D341Med (cell line): ENCODE data around the gene DDX52.
A peak's percentile ranks its signal among the peaks of the same experiment; 100 is the strongest.

Experiments
- DNase-seq: peaks from one replicate; pipeline ENCODE4 v3.0.0; 2012; ENCODE audit warnings: low spot score

DDX52 gene

GRCh38 chr17:37576281-37576680 lies 67.0 kb downstream of the DDX52 start:
- DNase-seq: no peak

- DNase-seq: no peak
These were observed 68.8 kb downstream of the DDX52 start for GRCh38 chr17:37574427-37574826.

GRCh38 chr17:37571674-37572073 lies 71.6 kb downstream of the DDX52 start:
- DNase-seq: no peak

- peak; percentile 88 for DNase-seq
These were observed 72.6 kb downstream of the DDX52 start for GRCh38 chr17:37570527-37571093.

- no peak for DNase-seq
These were observed 74.7 kb downstream of the DDX52 start for GRCh38 chr17:37568350-37569053.

- no peak for DNase-seq
These were observed 75.7 kb downstream of the DDX52 start for GRCh38 chr17:37567538-37567937.

GRCh38 chr17:37567137-37567536 lies 76.1 kb downstream of the DDX52 start:
- no peak for DNase-seq

- no peak for DNase-seq
These were observed 79.0 kb downstream of the DDX52 start for GRCh38 chr17:37564252-37564651.

- DNase-seq: no peak
These were observed 81.1 kb downstream of the DDX52 start for GRCh38 chr17:37562016-37562745.
